Measurements from ENCODE around the gene ATP13A1. TPM values are rescaled to one million over a fixed set of nuclear protein-coding genes. Genes with fewer than 3 reads are reported as not detected.

The ATP13A1 gene
- total RNA-seq, 1 experiment from 2014 or later = 48.5 TPM

- H3K79me2 ChIP-seq (ENCODE audit: low read length) = peaks cover 19% of the 10 kb centered on the region
- no peaks in the 10 kb centered on the region for H3K27me3 ChIP-seq (ENCODE audit: low read length)
- H3K9ac ChIP-seq (ENCODE audit: low read length) = no peak overlapping the region
- no peaks in the 10 kb centered on the region for H3K9me2 ChIP-seq (replicated peaks; ENCODE audit: low read length)
- no peak overlapping the region for H3K27ac ChIP-seq (ENCODE audit: low read length)
- H3K36me3 ChIP-seq (ENCODE audit: low read depth, low read length) = peaks cover 75% of the 10 kb centered on the region
- ATAC-seq = no peak
- no peaks in the 10 kb centered on the region for H3K9me3 ChIP-seq (ENCODE audit: low read length)
- no peaks in the 10 kb centered on the region for H3F3A ChIP-seq (ENCODE audit: low read length, unreplicated experiment)
- 0 out of 2 replicates have a peak, but pooled peaks cover 7% of the 10 kb centered on the region for H4K20me1 ChIP-seq (ENCODE audit: low read length)
- no TSS peak for BruUV-seq (replicated peaks)
- ChIA-PET POLR2A (ENCODE audit: unreplicated experiment) (no interaction called here), CTCF (no interaction called here)
- H3K4me1 ChIP-seq (ENCODE audit: insufficient read depth, low read length) = no peaks in the 10 kb centered on the region
- no peak overlapping the region for H3K4me3 ChIP-seq (ENCODE audit: low read length)
- no peak for DNase-seq
- intact Hi-C loops (cut with micrococcal nuclease) = no loop called here
- no peak overlapping the region for H3K4me2 ChIP-seq (ENCODE audit: low read length)
- no peak overlapping the region for H2AFZ ChIP-seq (ENCODE audit: low read length)
- TF ChIP-seq CTCF (conservative IDR thresholded peaks at IDR 0.05; ENCODE audit: low read depth, low read length) (no peak), EZH2 (IDR thresholded peaks at IDR 0.05; ENCODE audit: low read length, unreplicated experiment) (no peak), EZH2phosphoT487 (IDR thresholded peaks at IDR 0.05; ENCODE audit: borderline replicate concordance, low read length) (no peak)
These were observed 6.8 kb downstream of the ATP13A1 start for GRCh38 chr19:19656451-19657396.

- Histone ChIP-seq H3K9me2 (replicated peaks; ENCODE audit: low read length) (no peaks in the 10 kb centered on the region), H3K4me2 (ENCODE audit: low read length) (no peak overlapping the region), H3K4me3 (ENCODE audit: low read length) (no peak overlapping the region), H3K27me3 (ENCODE audit: low read length) (no peaks in the 10 kb centered on the region), H3K79me2 (ENCODE audit: low read length) (peaks cover 10% of the 10 kb centered on the region), H4K20me1 (ENCODE audit: low read length) (no peaks in the 10 kb centered on the region), H2AFZ (ENCODE audit: low read length) (no peak overlapping the region), H3K9me3 (ENCODE audit: low read length) (no peaks in the 10 kb centered on the region), H3K27ac (ENCODE audit: low read length) (no peak overlapping the region), H3K9ac (ENCODE audit: low read length) (no peak overlapping the region), H3K36me3 (ENCODE audit: low read depth, low read length) (peaks cover 83% of the 10 kb centered on the region), H3K4me1 (ENCODE audit: insufficient read depth, low read length) (no peaks in the 10 kb centered on the region), H3F3A (ENCODE audit: low read length, unreplicated experiment) (no peaks in the 10 kb centered on the region)
- CTCF ChIA-PET = no interaction called here
- POLR2A ChIA-PET (ENCODE audit: unreplicated experiment) = no interaction called here
- ATAC-seq = no peak
- no peak for DNase-seq
- BruUV-seq (replicated peaks) = no TSS peak
- intact Hi-C loops (cut with micrococcal nuclease) = no loop called here
- TF ChIP-seq CTCF (conservative IDR thresholded peaks at IDR 0.05; ENCODE audit: low read depth, low read length) (no peak), EZH2 (IDR thresholded peaks at IDR 0.05; ENCODE audit: low read length, unreplicated experiment) (no peak), EZH2phosphoT487 (IDR thresholded peaks at IDR 0.05; ENCODE audit: borderline replicate concordance, low read length) (no peak)
These were observed 7.7 kb downstream of the ATP13A1 start for GRCh38 chr19:19655641-19656343.

All from PC-3 (cell line).